H9 (cell line): ENCODE data around the gene MDFI. TPM values are rescaled to one million over a fixed set of nuclear protein-coding genes. Genes with fewer than 3 reads are reported as not detected.

Experiments
- DNase-seq: peaks from one replicate; pipeline ENCODE4 v3.0.0-alpha.2; 2017
- H2AFZ ChIP-seq: one replicate; pipeline ENCODE4 v1.6.1; 2013; ENCODE audit warnings: mild to moderate bottlenecking, low read length, control low read depth, moderate library complexity
- H2AK5ac ChIP-seq: 2 replicates; pipeline ENCODE4 v1.6.1; 2013; ENCODE audit warnings: low read length, control low read depth, mixed read lengths; ENCODE audit not compliant: insufficient read length
- H2BK120ac ChIP-seq: one replicate; pipeline ENCODE4 v1.6.1; 2013; ENCODE audit warnings: low read depth, mild to moderate bottlenecking, low read length, control low read depth, inconsistent platforms; ENCODE audit not compliant: poor library complexity, severe bottlenecking
- H2BK12ac ChIP-seq: 2 replicates; pipeline ENCODE4 v1.6.1; 2013; ENCODE audit warnings: low read length, control low read depth, mixed read lengths, low read depth; ENCODE audit not compliant: insufficient read length
- H2BK15ac ChIP-seq: 2 replicates; pipeline ENCODE4 v1.6.1; 2013; ENCODE audit warnings: low read depth, low read length, control low read depth
- H2BK20ac ChIP-seq: one replicate; pipeline ENCODE4 v1.6.1; 2013; ENCODE audit warnings: low read depth, mild to moderate bottlenecking, low read length, control low read depth, inconsistent platforms; ENCODE audit not compliant: poor library complexity, severe bottlenecking
- H2BK5ac ChIP-seq: 2 replicates; pipeline ENCODE4 v1.6.1; 2013; ENCODE audit warnings: low read length, control low read depth, mixed read lengths; ENCODE audit not compliant: insufficient read length
- H3K14ac ChIP-seq: 2 replicates; pipeline ENCODE4 v1.6.1; 2013; ENCODE audit warnings: low read length, control low read depth; ENCODE audit not compliant: insufficient read depth
- H3K18ac ChIP-seq: 2 replicates; pipeline ENCODE4 v1.6.1; 2013; ENCODE audit warnings: low read depth, mild to moderate bottlenecking, mixed read lengths, low read length, control low read depth; ENCODE audit not compliant: insufficient read length
- H3K23ac ChIP-seq: 2 replicates; pipeline ENCODE4 v1.6.1; 2013; ENCODE audit warnings: low read length, control low read depth, mixed read lengths, low read depth; ENCODE audit not compliant: insufficient read length
- H3K23me2 ChIP-seq: 2 replicates; pipeline ENCODE4 v1.6.1; 2013; ENCODE audit warnings: low read depth, mild to moderate bottlenecking, mixed read lengths, low read length, control low read depth; ENCODE audit not compliant: insufficient read length, poor library complexity, severe bottlenecking
- H3K27ac ChIP-seq: 2 replicates; pipeline ENCODE4 v1.5.1; 2013; ENCODE audit warnings: low read length, control low read depth, mixed read lengths, low read depth; ENCODE audit not compliant: insufficient read length
- H3K27me3 ChIP-seq: 2 replicates; pipeline ENCODE4 v1.6.1; 2013; ENCODE audit warnings: low read length, control low read depth, inconsistent platforms; ENCODE audit not compliant: insufficient read depth
- H3K4ac ChIP-seq: 2 replicates; pipeline ENCODE4 v1.6.1; 2013; ENCODE audit warnings: low read depth, mild to moderate bottlenecking, control low read depth, inconsistent platforms, low read length, moderate library complexity
- H3K4me1 ChIP-seq: 2 replicates; pipeline ENCODE4 v1.6.1; 2013; ENCODE audit warnings: low read length, control low read depth, inconsistent platforms; ENCODE audit not compliant: insufficient read depth
- H3K4me2 ChIP-seq: 2 replicates; pipeline ENCODE4 v1.6.1; 2013; ENCODE audit warnings: low read length, control low read depth, mixed read lengths; ENCODE audit not compliant: insufficient read length, insufficient read depth
- H3K56ac ChIP-seq: 2 replicates; pipeline ENCODE4 v1.6.1; 2013; ENCODE audit warnings: low read depth, mild to moderate bottlenecking, mixed read lengths, low read length, control low read depth; ENCODE audit not compliant: insufficient read length
- H3K79me1 ChIP-seq: 2 replicates; pipeline ENCODE4 v1.6.1; 2013; ENCODE audit warnings: low read depth, mild to moderate bottlenecking, moderate library complexity, low read length, control low read depth, inconsistent platforms; ENCODE audit not compliant: insufficient read depth, poor library complexity, severe bottlenecking
- H3K79me2 ChIP-seq: 2 replicates; pipeline ENCODE4 v1.6.1; 2013; ENCODE audit warnings: low read length, control low read depth, inconsistent platforms; ENCODE audit not compliant: insufficient read depth
- H3K9ac ChIP-seq: 2 replicates; pipeline ENCODE4 v1.6.1; 2013; ENCODE audit warnings: low read length, control low read depth, mixed read lengths; ENCODE audit not compliant: insufficient read length; ENCODE audit errors: extremely low read depth
- H3K9me3 ChIP-seq: one replicate; pipeline ENCODE4 v1.6.1; 2013; ENCODE audit warnings: low read depth, low read length, inconsistent platforms; ENCODE audit not compliant: control insufficient read depth
- H3T11ph ChIP-seq: one replicate; pipeline ENCODE4 v1.6.1; 2013; ENCODE audit warnings: mild to moderate bottlenecking, low read length, control low read depth, inconsistent platforms
- H4K20me1 ChIP-seq: one replicate; pipeline ENCODE4 v1.6.1; 2013; ENCODE audit not compliant: control insufficient read depth, insufficient read length, insufficient read depth
- H4K5ac ChIP-seq: 2 replicates; pipeline ENCODE4 v1.6.1; 2013; ENCODE audit warnings: low read depth, mild to moderate bottlenecking, mixed read lengths, low read length, control low read depth; ENCODE audit not compliant: insufficient read length
- H4K8ac ChIP-seq: replicated peaks from 2 replicates; pipeline ENCODE4 v1.6.1; 2013; ENCODE audit warnings: low read length, control low read depth, mixed read lengths, low read depth; ENCODE audit not compliant: insufficient read length
- H4K91ac ChIP-seq: 2 replicates; pipeline ENCODE4 v1.6.1; 2013; ENCODE audit warnings: low read depth, mild to moderate bottlenecking, moderate library complexity, mixed read lengths, low read length, control low read depth; ENCODE audit not compliant: insufficient read length
- H3K27ac Mint-ChIP-seq, 3 experiments: 2 replicates in 2 of 3; 3 replicates in 1 of 3; pipeline ENCODE4 v1.8.0; 2020 to 2021; ENCODE audit warnings: mixed read lengths in 3 of 3, mild to moderate bottlenecking in 1 of 3, moderate library complexity in 1 of 3
- H3K27me3 Mint-ChIP-seq: 2 replicates; pipeline ENCODE4 v1.8.0; 2021; ENCODE audit warnings: low read depth, mild to moderate bottlenecking, moderate library complexity, mixed read lengths
- H3K36me3 Mint-ChIP-seq, 3 experiments: 2 replicates in 2 of 3; 3 replicates in 1 of 3; pipeline ENCODE4 v1.8.0; 2020 to 2021; ENCODE audit warnings: low read depth in 3 of 3, mixed read lengths in 3 of 3; ENCODE audit not compliant: insufficient read depth in 1 of 3
- H3K4me1 Mint-ChIP-seq, 2 experiments: 2 replicates each; pipeline ENCODE4 v1.8.0; 2020; ENCODE audit warnings: mixed read lengths in 2 of 2
- H3K4me3 Mint-ChIP-seq, 2 experiments: 2 replicates in 1 of 2; 3 replicates in 1 of 2; pipeline ENCODE4 v1.8.0; 2020 to 2021; ENCODE audit warnings: mild to moderate bottlenecking in 2 of 2, mixed read lengths in 2 of 2, moderate library complexity in 1 of 2
- H3K9me3 Mint-ChIP-seq, 2 experiments: 2 replicates in 1 of 2; 3 replicates in 1 of 2; pipeline ENCODE4 v1.8.0; 2020; ENCODE audit warnings: mild to moderate bottlenecking in 2 of 2, mixed read lengths in 2 of 2, moderate library complexity in 1 of 2
- CTCF ChIP-seq: fragments of 200-600 bp; sonication (generic); conservative IDR thresholded peaks from 3 replicates; pipeline ENCODE4 v1.8.0; 2021; ENCODE audit warnings: antibody characterized with exemption, mild to moderate bottlenecking
- WGBS: extraction: QIAGEN DNeasy Blood & Tissue Kit; methylation state at CpG from one replicate; pipeline ENCODE4 v1.1.7; 2013; ENCODE audit warnings: missing lambda C conversion rate, low lambda C conversion rate, mixed read lengths; ENCODE audit not compliant: insufficient read length; ENCODE audit errors: extremely low coverage; 5-methylcytosine and 5-hydroxymethylcytosine counted together
- total RNA-seq: library from RNA; stranded (reverse); gene quantifications from 2 replicates; pipeline ENCODE4 v1.2.1, GENCODE V29; 2021

Gene MDFI
- total RNA-seq, 1 experiment from 2014 or later = 45.0 TPM

- no peak overlapping the region for H4K5ac ChIP-seq
- peaks cover 60 to 66% of the 10 kb centered on the region in 2 experiments for H3K4me1 Mint-ChIP-seq
- H3K14ac ChIP-seq = no peak overlapping the region; the same call in 1 of the 2 replicates
- H2BK20ac ChIP-seq = no peak overlapping the region
- peaks cover 19 to 31% (median 26%) of the 10 kb centered on the region in 3 experiments for H3K36me3 Mint-ChIP-seq
- H4K8ac ChIP-seq = no peak overlapping the region
- H3K4ac ChIP-seq = no peak overlapping the region
- no peaks in the 10 kb centered on the region; a peak in 1 of 5 replicates for H3K9me3 Mint-ChIP-seq
- no peak overlapping the region; a peak in 1 of 5 replicates for H3K4me3 Mint-ChIP-seq
- no peak overlapping the region for H4K91ac ChIP-seq
- no peaks in the 10 kb centered on the region; the same call in 1 of the 2 replicates for H3K79me2 ChIP-seq
- H3K56ac ChIP-seq = no peak overlapping the region
- no peak overlapping the region for H3K18ac ChIP-seq
- no peak overlapping the region for H2BK5ac ChIP-seq
- no peak overlapping the region for H3K4me2 ChIP-seq
- no peak overlapping the region for H3K23ac ChIP-seq
- no peak overlapping the region for H2AFZ ChIP-seq
- H4K20me1 ChIP-seq = no peaks in the 10 kb centered on the region
- H3K27me3 Mint-ChIP-seq = peaks cover 40% of the 10 kb centered on the region
- no peak overlapping the region for H2AK5ac ChIP-seq
- H3K9ac ChIP-seq = no peak overlapping the region
- H3K27ac Mint-ChIP-seq = peak overlapping the region in 1 of 3 experiments; percentile 89; a peak in 1 of 7 replicates
- no peak for DNase-seq
- H3K4me1 ChIP-seq = peaks cover 9% of the 10 kb centered on the region; the same call in 1 of the 2 replicates
- no peak overlapping the region for H2BK15ac ChIP-seq
- H2BK120ac ChIP-seq = no peak overlapping the region
- no peak for TF ChIP-seq CTCF
- peaks cover 13% of the 10 kb centered on the region for H3K23me2 ChIP-seq
- H3K27me3 ChIP-seq = no peaks in the 10 kb centered on the region; the same call in 1 of the 2 replicates
- H3K79me1 ChIP-seq = no peaks in the 10 kb centered on the region
- H3K9me3 ChIP-seq = no peaks in the 10 kb centered on the region
- no peak overlapping the region for H2BK12ac ChIP-seq
- H3K27ac ChIP-seq = no peak overlapping the region
- no peak overlapping the region for H3T11ph ChIP-seq
- WGBS = no CpG with 5 or more reads among the region's 11 CpGs
Measured at GRCh38 chr6:41642090-41642959, 4.1 kb downstream of the MDFI start.
